ENCODE results near the gene NDUFAB1. TPM values are rescaled to one million over a fixed set of nuclear protein-coding genes. Genes with fewer than 3 reads are reported as not detected.
A peak's percentile ranks its signal among the peaks of the same experiment; 100 is the strongest.

NDUFAB1 gene
- total RNA-seq, 1 donor from 2014 or later: 104 TPM

GRCh38 chr16:23566724-23567123 lies 29.4 kb downstream of the NDUFAB1 start:
- Mint-ChIP-seq H3K36me3 (ENCODE audit: low read depth) (peaks cover 10% of the 10 kb centered on the region), H3K9me3 (no peaks in the 10 kb centered on the region), H3K27ac (ENCODE audit: unreplicated experiment) (no peak overlapping the region), H3K4me1 (no peaks in the 10 kb centered on the region), H3K27me3 (ENCODE audit: low read depth) (no peaks in the 10 kb centered on the region), H3K4me3 (no peak overlapping the region)
- TF ChIP-seq CTCF (conservative IDR thresholded peaks at IDR 0.05): no peak
- no peak for DNase-seq (ENCODE audit: low read depth, low spot score)

GRCh38 chr16:23564575-23565363 lies 31.3 kb downstream of the NDUFAB1 start:
- no peak for DNase-seq (ENCODE audit: low read depth, low spot score)
- no peaks in the 10 kb centered on the region for H3K9me3 Mint-ChIP-seq
- peaks cover 7% of the 10 kb centered on the region for H3K36me3 Mint-ChIP-seq (ENCODE audit: low read depth)
- H3K4me3 Mint-ChIP-seq: no peak overlapping the region
- peak overlapping the region; percentile 35 for H3K27ac Mint-ChIP-seq (ENCODE audit: unreplicated experiment)
- TF ChIP-seq CTCF (conservative IDR thresholded peaks at IDR 0.05): no peak
- H3K4me1 Mint-ChIP-seq: no peaks in the 10 kb centered on the region
- no peaks in the 10 kb centered on the region for H3K27me3 Mint-ChIP-seq (ENCODE audit: low read depth)

- no peak overlapping the region for H3K27ac Mint-ChIP-seq (ENCODE audit: unreplicated experiment)
- DNase-seq (ENCODE audit: low read depth, low spot score): no peak
- no peaks in the 10 kb centered on the region for H3K27me3 Mint-ChIP-seq (ENCODE audit: low read depth)
- H3K36me3 Mint-ChIP-seq (ENCODE audit: low read depth): peaks cover 7% of the 10 kb centered on the region
- no peaks in the 10 kb centered on the region for H3K9me3 Mint-ChIP-seq
- TF ChIP-seq CTCF (conservative IDR thresholded peaks at IDR 0.05): no peak
- H3K4me1 Mint-ChIP-seq: no peaks in the 10 kb centered on the region
- H3K4me3 Mint-ChIP-seq: peak overlapping the region; percentile 56
Observed at GRCh38 chr16:23563186-23563585, 32.9 kb downstream of the NDUFAB1 start.

GRCh38 chr16:23562505-23562904 lies 33.6 kb downstream of the NDUFAB1 start:
- Mint-ChIP-seq H3K4me1 (no peaks in the 10 kb centered on the region), H3K4me3 (peak overlapping the region; percentile 27), H3K36me3 (ENCODE audit: low read depth) (peaks cover 7% of the 10 kb centered on the region), H3K9me3 (no peaks in the 10 kb centered on the region), H3K27ac (ENCODE audit: unreplicated experiment) (no peak overlapping the region), H3K27me3 (ENCODE audit: low read depth) (no peaks in the 10 kb centered on the region)
- TF ChIP-seq CTCF (conservative IDR thresholded peaks at IDR 0.05): no peak
- DNase-seq (ENCODE audit: low read depth, low spot score): no peak

GRCh38 chr16:23561586-23561985 lies 34.5 kb downstream of the NDUFAB1 start:
- Mint-ChIP-seq H3K36me3 (ENCODE audit: low read depth) (peaks cover 7% of the 10 kb centered on the region), H3K4me3 (no peak overlapping the region), H3K4me1 (peaks cover 6% of the 10 kb centered on the region), H3K27ac (ENCODE audit: unreplicated experiment) (no peak overlapping the region), H3K27me3 (ENCODE audit: low read depth) (no peaks in the 10 kb centered on the region), H3K9me3 (no peaks in the 10 kb centered on the region)
- TF ChIP-seq CTCF (conservative IDR thresholded peaks at IDR 0.05): no peak
- DNase-seq (ENCODE audit: low read depth, low spot score): no peak

Data from neural crest cell (in vitro differentiated cells).